Measurements from ENCODE around the gene ELF1.
"Not testable (repeated sequence)": the region's sequence is repeated elsewhere in the genome, so short reads cannot be mapped to it uniquely, and the experiment has no call there.

Gene ELF1

GRCh38 chr13:40940841-40941240, 78.3 kb downstream of the ELF1 start:
- no peak for DNase-seq (ENCODE audit: low read depth in 2 of 2)

- DNase-seq (ENCODE audit: low read depth in 2 of 2) = no peak
These were observed 85.5 kb downstream of the ELF1 start for GRCh38 chr13:40933508-40934204.

DNA sequence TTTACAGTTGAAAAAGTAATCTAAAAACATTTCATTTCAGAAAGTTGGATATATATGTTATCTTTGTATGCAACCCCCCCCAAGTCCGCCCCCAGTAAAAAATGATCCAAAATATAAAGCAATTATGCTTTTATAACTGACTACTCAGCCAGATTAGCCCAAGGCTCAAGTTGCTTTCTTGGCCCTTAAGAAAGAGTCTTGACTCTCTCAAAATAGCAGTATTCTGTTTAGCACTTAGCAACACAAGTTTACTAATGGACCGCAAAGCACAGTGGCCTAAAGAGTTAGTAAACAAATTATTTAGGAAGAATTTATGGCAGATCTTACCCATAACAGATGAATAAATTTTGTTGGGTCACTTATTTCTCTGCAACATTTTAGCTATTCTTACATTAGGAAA, 86.9 kb downstream of the ELF1 start:
- no peak for DNase-seq (ENCODE audit: low read depth in 2 of 2)

GRCh38 chr13:40931719-40932118, 87.4 kb downstream of the ELF1 start:
- DNase-seq (ENCODE audit: low read depth in 2 of 2) = no peak

DNA sequence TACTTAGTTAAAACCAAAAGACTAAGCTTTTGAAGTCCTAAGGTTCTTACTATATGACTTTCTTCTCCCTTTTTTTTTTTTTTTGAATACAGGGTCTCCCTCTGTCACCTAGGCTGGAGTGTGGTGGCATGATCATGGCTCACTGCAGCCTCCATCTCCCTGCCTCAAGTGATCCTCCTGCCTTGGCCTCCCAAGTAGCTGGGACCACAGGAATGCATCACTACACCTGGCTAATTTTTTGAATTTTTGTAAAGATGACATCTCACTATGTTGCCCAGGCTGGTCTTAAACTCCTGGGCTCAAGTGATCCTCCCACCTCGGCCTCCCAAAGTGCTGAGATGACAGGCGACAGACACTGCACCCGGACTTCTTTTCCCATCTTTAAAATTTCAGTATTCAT, 89.2 kb downstream of the ELF1 start:
- DNase-seq (ENCODE audit: low read depth in 2 of 2) = not testable (repeated sequence)

GRCh38 chr13:40928980-40929379, 90.1 kb downstream of the ELF1 start:
- no peak for DNase-seq (ENCODE audit: low read depth in 2 of 2)

- no peak for DNase-seq (ENCODE audit: low read depth in 2 of 2)
These were observed 91.2 kb downstream of the ELF1 start for GRCh38 chr13:40927929-40928328.

DNA sequence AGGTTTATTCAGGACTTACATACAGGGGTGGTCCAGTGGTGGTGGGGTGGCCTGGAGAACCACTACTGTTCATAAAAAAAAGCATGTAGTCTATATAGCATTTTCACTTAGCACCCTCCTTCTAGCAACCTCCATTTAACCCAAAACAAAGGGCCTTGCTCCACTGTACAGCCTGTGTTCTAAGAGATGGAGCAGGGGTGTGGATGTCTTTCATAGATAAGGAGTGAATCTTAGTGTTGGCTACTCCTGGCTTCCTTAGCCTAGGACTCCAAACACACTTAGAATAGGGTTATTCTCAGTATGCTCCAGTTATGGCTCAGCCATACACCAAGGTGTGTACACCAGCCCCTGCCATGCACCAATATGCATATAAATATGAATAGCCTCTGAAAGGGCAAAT, 95.2 kb downstream of the ELF1 start:
- no peak for DNase-seq (ENCODE audit: low read depth in 2 of 2)

DNA sequence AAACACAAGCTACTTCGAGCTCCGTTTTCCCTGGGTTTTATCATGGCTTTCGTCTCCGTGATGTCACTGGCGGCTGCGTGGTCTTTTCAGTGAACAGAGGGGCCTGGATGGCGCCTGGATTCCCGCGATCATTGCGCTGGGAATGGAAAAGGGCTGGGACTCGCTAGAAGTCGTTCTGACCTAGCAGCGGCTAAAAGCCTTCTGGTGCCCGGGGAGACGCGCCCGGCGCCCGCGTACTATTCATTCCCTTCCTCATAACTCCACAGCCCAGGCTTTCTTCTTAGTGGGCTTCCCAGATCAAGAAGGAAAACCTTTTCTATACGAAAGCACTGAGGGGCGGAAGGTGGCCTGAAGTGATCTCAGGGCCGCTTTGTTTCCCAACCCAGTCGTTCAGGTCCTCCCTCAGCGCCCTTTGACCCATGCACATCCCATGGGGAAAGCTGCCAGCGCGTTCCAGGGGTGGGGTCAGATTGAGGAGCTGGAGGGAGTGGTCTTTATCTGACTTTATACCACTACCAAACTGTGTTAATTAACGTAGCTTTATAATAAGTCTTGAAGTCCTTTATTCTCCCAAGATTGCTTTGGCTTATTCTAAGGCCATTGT, 96.6 kb downstream of the ELF1 start:
- DNase-seq (ENCODE audit: low read depth in 2 of 2) = no peak

GRCh38 chr13:40920826-40921225, 98.3 kb downstream of the ELF1 start:
- DNase-seq (ENCODE audit: low read depth in 2 of 2) = no peak

DNA sequence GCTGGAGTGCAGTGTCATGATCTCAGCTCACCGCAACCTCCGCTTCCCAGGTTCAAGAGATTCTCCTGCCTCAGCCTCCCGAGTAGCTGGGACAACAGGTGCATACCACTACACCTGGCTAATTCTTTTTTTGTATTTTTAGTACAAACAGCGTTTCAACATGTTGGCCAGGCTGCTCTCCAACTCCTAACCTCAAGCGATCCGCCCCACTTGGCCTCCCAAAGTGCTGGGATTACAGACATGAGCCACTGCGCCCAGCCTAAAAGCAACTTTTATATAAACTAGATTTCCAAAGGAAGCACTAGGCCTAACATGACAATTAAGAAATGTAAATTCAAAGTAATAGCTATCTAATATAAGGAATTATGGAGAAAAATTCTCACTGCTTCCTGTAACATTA, 99.2 kb downstream of the ELF1 start:
- not testable (repeated sequence) for DNase-seq (ENCODE audit: low read depth in 2 of 2)

DNA sequence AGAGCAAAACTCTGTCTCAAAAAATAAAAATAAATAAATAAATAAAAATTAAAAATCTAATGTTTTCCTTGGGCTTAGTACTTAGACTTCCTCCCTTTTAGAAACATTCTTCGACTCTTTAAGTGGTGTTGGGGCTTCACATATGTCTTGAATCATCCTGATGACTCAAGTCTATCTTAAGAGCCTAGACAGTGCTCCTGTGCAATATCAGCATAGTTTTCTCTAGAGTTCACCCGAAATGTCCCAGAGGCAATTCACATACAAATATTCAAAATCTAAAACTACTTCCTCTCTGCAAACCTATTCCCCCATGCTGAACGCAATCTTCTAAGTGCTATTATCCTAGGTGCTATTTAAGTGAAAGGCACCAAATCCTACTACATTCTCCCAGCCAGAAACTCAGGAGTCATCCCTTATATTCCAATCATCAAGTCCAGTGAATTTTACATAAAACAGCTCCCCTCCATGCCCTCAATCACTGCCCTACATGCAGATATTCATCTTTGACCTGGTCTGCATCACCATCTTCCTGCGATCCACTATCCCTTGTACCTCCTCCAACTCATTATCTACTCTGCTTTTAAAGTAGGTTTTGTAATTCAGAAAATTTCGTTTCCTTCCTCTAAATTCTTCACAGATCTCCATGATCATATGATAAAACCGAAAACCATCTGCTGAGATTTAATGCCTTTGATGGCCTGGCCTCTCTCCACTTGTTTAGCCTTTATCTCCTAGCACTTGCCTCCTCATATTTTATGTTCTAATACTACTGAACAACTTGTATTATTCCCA, 102.7 kb downstream of the ELF1 start:
- no peak for DNase-seq (ENCODE audit: low read depth in 2 of 2)

DNA sequence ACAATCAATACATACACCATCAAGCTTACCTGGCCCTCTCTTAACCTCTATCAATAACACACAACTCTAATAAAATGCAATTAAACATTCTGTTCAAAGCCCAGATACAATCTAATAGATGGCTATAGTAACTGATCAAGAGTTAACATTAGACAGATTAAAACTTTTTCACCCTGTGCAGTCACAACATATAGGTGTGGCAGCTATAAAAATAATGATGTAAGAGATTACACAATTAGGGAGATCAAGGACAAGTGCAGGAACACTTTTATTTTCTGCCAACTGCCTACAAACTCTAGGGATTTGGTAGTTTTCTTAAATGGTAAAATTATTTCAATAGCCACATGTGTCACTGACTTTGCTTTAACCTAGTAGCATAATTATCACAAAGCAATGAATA, 104.3 kb downstream of the ELF1 start:
- not testable (repeated sequence) for DNase-seq (ENCODE audit: low read depth in 2 of 2)

GRCh38 chr13:40911341-40911740, 107.8 kb downstream of the ELF1 start:
- no peak for DNase-seq (ENCODE audit: low read depth in 2 of 2)

DNA sequence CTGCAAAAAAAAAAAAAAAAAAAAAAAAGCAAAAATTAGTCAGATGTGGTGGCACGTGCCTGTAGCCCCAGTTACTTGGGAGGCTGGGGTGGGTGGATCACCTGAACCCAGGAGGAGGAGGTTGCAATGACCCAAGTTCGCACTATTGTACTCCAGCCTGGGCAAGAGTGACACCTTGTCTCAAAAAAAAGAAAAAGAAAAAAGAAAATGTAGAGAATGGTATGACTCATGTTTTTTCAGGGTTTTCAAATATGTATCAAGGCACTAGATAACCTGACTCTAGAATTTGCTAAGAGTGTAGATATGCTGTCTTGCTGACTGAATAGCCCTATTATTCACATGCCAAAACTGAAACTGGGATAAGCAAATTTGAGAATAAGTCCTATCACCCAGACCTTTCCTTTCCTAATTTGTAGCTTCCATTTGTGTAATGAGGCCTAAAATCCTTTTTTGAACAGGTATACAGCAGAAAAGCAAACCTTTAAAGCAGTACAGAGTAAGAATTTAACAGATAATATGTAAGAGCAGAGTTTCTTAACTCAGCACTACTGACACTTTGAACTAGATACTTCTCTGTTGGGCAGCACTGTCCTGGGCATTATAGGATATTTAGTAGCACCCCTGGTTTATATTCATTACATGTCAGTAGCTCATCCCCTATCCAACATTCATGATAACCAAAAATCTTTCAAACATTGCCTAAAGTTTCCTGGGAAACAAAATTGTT, 108.6 kb downstream of the ELF1 start:
- no peak for DNase-seq (ENCODE audit: low read depth in 2 of 2)

GRCh38 chr13:40909541-40910200, 109.4 kb downstream of the ELF1 start:
- DNase-seq (ENCODE audit: low read depth in 2 of 2) = not testable (repeated sequence)

GRCh38 chr13:40908546-40908945, 110.6 kb downstream of the ELF1 start:
- no peak for DNase-seq (ENCODE audit: low read depth in 2 of 2)

DNA sequence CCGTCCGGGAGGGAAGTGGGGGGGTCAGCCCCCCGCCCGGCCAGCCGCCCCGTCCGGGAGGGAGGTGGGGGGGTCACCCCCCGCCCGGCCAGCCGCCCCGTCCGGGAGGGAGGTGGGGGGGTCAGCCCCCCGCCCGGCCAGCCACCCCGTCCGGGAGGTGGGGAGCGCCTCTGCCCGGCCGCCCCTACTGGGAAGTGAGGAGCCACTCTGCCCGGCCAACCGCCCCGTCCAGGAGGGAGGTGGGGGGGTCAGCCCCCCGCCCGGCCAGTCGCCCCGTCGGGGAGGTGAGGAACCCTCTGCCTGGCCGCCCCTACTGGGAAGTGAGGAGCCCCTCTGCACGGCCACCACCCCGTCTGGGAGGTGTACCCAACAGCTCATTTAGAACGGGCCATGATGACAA, 118.1 kb downstream of the ELF1 start:
- not testable (repeated sequence) for DNase-seq (ENCODE audit: low read depth in 2 of 2)

DNA sequence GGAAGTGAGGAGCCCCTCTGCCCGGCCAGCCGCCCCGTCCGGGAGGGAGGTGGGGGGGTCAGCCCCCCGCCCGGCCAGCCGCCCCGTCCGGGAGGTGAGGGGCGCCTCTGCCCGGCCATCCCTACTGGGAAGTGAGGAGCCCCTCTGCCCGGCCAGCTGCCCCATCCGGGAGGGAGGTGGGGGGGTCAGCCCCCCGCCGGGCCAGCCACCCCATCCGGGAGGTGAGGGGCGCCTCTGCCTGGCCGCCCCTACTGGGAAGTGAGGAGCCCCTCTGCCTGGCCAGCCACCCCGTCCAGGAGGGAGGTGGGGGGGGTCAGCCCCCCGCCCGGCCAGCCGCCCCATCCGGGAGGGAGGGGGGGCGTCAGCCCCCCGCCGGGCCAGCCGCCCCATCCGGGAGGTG, 118.5 kb downstream of the ELF1 start:
- DNase-seq (ENCODE audit: low read depth in 2 of 2) = not testable (repeated sequence)

- DNase-seq (ENCODE audit: low read depth in 2 of 2) = no peak
These were observed 122.1 kb downstream of the ELF1 start for GRCh38 chr13:40897053-40897452.

Measured in stimulated activated CD4-positive, alpha-beta T cell treated with anti-CD3 and anti-CD28 coated beads, Interleukin-4, amount 100 ng/mL, for 48 hours (primary cell).